T-helper 1 cell treated with Interleukin-12 subunit alpha and Interleukin-12 subunit beta and Interleukin-4 antibody, amounts not matched to agents 30 μg/mL and 1 μg/mL, for 36 hours (primary cell): Measurements from ENCODE around the gene LUC7L.
"Not testable (repeated sequence)": the region's sequence is repeated elsewhere in the genome, so short reads cannot be mapped to it uniquely, and the experiment has no call there.

Experiments
- H3K27ac Mint-ChIP-seq: one replicate; pipeline ENCODE4 v1.8.0; 2021; ENCODE audit warnings: mild to moderate bottlenecking, mixed read lengths
- H3K27me3 Mint-ChIP-seq: one replicate; pipeline ENCODE4 v1.8.0; 2021; ENCODE audit warnings: low read depth, mixed read lengths
- H3K36me3 Mint-ChIP-seq: one replicate; pipeline ENCODE4 v1.8.0; 2021; ENCODE audit warnings: low read depth, mixed read lengths
- H3K4me1 Mint-ChIP-seq: one replicate; pipeline ENCODE4 v1.8.0; 2021; ENCODE audit warnings: low read depth, mixed read lengths
- H3K4me3 Mint-ChIP-seq: one replicate; pipeline ENCODE4 v1.8.0; 2021; ENCODE audit warnings: mild to moderate bottlenecking, moderate library complexity, mixed read lengths
- H3K9me3 Mint-ChIP-seq: one replicate; pipeline ENCODE4 v1.8.0; 2021; ENCODE audit warnings: mixed read lengths

Gene LUC7L

DNA sequence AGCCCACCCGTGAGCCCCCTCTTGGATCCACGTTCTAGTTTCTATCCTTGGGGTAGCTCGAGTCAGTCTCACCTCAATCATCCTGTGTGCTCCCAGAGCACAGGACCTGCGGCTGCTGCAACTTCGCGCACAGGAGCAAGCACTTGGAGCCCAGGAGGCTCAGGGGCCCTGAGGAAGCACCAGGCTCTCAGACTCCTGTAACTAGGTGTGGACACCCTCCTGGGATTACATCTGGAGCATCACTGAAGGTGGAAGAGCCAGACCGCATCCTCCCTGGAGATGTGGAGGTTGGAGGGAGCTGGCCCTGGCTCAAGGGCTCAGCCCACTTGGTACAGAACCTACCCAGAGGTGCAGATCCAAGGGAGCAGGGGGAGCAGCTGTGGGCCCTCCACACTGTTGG is 46.2 kb downstream of the LUC7L start:
- Mint-ChIP-seq H3K27me3 (peaks cover 19% of the 10 kb centered on the region), H3K4me1 (peaks cover 2% of the 10 kb centered on the region), H3K4me3 (no peak overlapping the region), H3K27ac (no peak overlapping the region), H3K36me3 (peaks cover 3% of the 10 kb centered on the region), H3K9me3 (no peaks in the 10 kb centered on the region)

DNA sequence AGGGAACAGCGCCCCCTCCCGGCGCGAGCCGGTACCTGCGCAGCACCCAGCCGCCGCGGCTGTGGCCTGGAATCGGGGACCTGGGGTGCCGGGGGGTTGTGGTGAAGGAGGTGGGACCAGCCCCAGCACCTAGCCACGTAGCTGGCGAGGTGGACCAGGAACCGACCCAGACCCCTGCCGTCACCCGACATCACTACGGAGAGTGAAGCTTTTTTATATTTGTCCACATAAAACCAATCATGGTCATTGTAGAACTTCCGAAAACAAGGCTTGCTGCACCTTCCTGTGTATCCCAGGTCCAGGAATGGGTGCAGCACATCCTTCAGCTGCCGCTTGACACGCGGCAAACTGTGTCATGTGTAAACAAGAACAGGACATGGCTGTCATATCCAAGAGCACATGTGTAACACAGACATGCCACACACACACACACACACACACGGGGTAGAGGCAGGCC is 47.7 kb downstream of the LUC7L start:
- peaks cover 28% of the 10 kb centered on the region for H3K27me3 Mint-ChIP-seq
- peaks cover 2% of the 10 kb centered on the region for H3K4me1 Mint-ChIP-seq
- H3K4me3 Mint-ChIP-seq: no peak overlapping the region
- H3K9me3 Mint-ChIP-seq: no peaks in the 10 kb centered on the region
- no peaks in the 10 kb centered on the region for H3K36me3 Mint-ChIP-seq
- H3K27ac Mint-ChIP-seq: no peak overlapping the region

DNA sequence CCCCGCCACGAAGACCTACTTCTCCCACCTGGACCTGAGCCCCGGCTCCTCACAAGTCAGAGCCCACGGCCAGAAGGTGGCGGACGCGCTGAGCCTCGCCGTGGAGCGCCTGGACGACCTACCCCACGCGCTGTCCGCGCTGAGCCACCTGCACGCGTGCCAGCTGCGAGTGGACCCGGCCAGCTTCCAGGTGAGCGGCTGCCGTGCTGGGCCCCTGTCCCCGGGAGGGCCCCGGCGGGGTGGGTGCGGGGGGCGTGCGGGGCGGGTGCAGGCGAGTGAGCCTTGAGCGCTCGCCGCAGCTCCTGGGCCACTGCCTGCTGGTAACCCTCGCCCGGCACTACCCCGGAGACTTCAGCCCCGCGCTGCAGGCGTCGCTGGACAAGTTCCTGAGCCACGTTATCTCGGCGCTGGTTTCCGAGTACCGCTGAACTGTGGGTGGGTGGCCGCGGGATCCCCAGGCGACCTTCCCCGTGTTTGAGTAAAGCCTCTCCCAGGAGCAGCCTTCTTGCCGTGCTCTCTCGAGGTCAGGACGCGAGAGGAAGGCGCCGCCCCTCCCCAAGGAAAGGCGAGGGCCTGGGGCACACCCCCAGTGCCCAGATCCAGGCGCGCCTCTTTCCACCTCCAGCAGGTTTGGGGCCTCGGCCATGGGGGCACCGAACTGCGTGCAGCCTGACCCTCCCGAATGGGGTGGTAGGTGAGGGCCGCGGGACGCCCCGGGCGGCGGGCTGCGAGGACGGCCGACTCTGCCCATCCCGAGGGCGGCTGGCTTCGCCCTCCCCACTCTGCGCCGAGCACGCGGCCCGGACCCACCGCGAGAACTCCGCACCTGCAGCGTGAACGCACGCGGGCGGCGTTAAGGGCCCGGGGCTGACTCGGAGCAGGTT is 48.3 kb downstream of the LUC7L start:
- peaks cover 2% of the 10 kb centered on the region for H3K4me1 Mint-ChIP-seq
- peaks cover 29% of the 10 kb centered on the region for H3K27me3 Mint-ChIP-seq
- H3K36me3 Mint-ChIP-seq: no peaks in the 10 kb centered on the region
- H3K4me3 Mint-ChIP-seq: no peak overlapping the region
- no peaks in the 10 kb centered on the region for H3K9me3 Mint-ChIP-seq
- no peak overlapping the region for H3K27ac Mint-ChIP-seq

DNA sequence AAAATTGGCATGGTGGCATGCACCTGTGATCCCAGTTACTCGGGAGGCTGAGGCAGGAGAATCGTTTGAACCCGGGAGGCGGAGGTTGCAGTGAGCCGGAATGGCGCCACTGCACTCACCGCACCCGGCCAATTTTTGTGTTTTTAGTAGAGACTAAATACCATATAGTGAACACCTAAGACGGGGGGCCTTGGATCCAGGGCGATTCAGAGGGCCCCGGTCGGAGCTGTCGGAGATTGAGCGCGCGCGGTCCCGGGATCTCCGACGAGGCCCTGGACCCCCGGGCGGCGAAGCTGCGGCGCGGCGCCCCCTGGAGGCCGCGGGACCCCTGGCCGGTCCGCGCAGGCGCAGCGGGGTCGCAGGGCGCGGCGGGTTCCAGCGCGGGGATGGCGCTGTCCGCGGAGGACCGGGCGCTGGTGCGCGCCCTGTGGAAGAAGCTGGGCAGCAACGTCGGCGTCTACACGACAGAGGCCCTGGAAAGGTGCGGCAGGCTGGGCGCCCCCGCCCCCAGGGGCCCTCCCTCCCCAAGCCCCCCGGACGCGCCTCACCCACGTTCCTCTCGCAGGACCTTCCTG is 49.1 kb downstream of the LUC7L start, which contains the start of gene HBQ1:
Gene HBQ1 (plus strand): TSS at position 359 of the 575 bp plus-strand sequence. CDS start 28 bp downstream, at position 387.
- Mint-ChIP-seq H3K27ac (no peak within 1 kb of the TSS), H3K27me3 (peaks cover 37% of the 10 kb centered on the region), H3K9me3 (no peaks in the 10 kb centered on the region), H3K4me3 (peak within 1 kb of the TSS; percentile 31), H3K36me3 (no peaks in the 10 kb centered on the region), H3K4me1 (peaks cover 2% of the 10 kb centered on the region)

DNA sequence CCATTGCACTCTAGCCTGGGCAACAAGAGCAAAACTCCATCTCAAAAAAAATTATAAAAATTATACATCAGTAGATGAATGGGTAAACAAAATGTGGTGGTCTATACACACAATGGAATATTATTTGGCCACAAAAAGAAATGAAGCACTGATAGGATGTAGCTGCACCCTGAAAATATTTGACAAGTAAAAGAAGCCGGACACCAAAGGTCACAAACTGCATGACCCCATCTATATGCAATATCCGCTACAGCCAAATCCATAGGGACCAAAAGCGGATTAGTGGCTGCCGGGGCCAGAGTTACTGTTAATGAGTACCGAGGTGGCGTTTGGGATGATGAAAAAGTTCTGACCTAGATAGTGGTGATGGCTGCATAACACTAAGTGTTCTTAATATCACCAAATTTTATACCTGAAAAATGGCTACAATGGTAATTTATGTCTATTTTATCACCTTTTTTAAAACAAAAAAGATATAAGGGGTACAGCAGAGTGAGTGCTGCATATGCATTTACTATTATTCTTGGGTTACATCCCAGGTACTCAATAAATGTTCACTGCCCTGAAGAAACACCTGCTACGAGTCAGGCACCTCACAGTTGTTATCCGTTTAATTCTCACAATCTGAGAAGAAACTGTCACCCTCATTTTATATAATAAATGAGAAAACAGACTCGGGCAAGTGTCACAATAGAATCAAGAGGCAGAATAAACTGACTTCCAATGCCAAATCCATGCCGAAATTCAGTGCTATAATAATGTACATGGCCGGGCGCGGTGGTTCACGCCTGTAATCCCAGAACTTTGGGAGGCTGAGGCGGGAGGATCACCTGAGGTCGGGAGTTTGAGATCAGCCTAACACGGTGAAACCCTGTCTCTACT is 49.8 kb downstream of the LUC7L start:
- no peak overlapping the region for H3K27ac Mint-ChIP-seq
- no peaks in the 10 kb centered on the region for H3K36me3 Mint-ChIP-seq
- H3K4me1 Mint-ChIP-seq: peaks cover 2% of the 10 kb centered on the region
- peaks cover 44% of the 10 kb centered on the region for H3K27me3 Mint-ChIP-seq
- H3K9me3 Mint-ChIP-seq: no peaks in the 10 kb centered on the region
- H3K4me3 Mint-ChIP-seq: no peak overlapping the region

DNA sequence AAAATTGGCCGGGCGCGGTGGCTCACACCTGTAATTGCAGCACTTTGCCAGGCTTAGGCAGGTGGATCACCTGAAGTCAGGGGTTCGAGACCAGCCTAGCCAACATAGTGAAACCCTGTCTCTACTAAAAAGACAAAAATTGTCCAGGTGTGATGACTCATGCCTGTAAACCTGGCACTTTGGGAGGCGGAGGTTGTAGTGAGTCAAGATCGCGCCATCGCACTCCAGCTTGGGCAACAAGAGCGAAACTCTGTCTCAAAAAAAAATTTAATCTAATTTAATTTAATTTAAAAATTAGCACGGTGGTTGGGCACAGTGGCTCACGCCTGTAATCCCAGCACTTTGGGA is 50.6 kb downstream of the LUC7L start:
- Mint-ChIP-seq H3K27me3 (peaks cover 51% of the 10 kb centered on the region), H3K9me3 (no peaks in the 10 kb centered on the region), H3K36me3 (no peaks in the 10 kb centered on the region), H3K4me3 (no peak overlapping the region), H3K27ac (no peak overlapping the region), H3K4me1 (peaks cover 2% of the 10 kb centered on the region)

DNA sequence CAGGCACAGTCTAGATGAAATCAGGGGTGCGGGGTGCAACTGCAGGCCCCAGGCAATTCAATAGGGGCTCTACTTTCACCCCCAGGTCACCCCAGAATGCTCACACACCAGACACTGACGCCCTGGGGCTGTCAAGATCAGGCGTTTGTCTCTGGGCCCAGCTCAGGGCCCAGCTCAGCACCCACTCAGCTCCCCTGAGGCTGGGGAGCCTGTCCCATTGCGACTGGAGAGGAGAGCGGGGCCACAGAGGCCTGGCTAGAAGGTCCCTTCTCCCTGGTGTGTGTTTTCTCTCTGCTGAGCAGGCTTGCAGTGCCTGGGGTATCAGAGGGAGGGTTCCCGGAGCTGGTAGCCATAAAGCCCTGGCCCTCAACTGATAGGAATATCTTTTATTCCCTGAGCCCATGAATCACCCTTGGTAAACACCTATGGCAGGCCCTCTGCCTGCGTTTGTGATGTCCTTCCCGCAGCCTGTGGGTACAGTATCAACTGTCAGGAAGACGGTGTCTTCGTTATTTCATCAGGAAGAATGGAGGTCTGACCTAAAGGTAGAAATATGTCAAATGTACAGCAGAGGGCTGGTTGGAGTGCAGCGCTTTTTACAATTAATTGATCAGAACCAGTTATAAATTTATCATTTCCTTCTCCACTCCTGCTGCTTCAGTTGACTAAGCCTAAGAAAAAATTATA is 51.1 kb downstream of the LUC7L start:
- Mint-ChIP-seq H3K27ac (no peak overlapping the region), H3K4me3 (no peak overlapping the region), H3K27me3 (peaks cover 54% of the 10 kb centered on the region), H3K9me3 (no peaks in the 10 kb centered on the region), H3K4me1 (peaks cover 2% of the 10 kb centered on the region), H3K36me3 (no peaks in the 10 kb centered on the region)

DNA sequence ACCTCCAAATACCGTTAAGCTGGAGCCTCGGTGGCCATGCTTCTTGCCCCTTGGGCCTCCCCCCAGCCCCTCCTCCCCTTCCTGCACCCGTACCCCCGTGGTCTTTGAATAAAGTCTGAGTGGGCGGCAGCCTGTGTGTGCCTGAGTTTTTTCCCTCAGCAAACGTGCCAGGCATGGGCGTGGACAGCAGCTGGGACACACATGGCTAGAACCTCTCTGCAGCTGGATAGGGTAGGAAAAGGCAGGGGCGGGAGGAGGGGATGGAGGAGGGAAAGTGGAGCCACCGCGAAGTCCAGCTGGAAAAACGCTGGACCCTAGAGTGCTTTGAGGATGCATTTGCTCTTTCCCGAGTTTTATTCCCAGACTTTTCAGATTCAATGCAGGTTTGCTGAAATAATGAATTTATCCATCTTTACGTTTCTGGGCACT is 51.8 kb downstream of the LUC7L start:
- H3K4me3 Mint-ChIP-seq: no peak overlapping the region
- H3K36me3 Mint-ChIP-seq: no peaks in the 10 kb centered on the region
- H3K27me3 Mint-ChIP-seq: peaks cover 54% of the 10 kb centered on the region
- no peak overlapping the region for H3K27ac Mint-ChIP-seq
- no peaks in the 10 kb centered on the region for H3K9me3 Mint-ChIP-seq
- peaks cover 2% of the 10 kb centered on the region for H3K4me1 Mint-ChIP-seq

DNA sequence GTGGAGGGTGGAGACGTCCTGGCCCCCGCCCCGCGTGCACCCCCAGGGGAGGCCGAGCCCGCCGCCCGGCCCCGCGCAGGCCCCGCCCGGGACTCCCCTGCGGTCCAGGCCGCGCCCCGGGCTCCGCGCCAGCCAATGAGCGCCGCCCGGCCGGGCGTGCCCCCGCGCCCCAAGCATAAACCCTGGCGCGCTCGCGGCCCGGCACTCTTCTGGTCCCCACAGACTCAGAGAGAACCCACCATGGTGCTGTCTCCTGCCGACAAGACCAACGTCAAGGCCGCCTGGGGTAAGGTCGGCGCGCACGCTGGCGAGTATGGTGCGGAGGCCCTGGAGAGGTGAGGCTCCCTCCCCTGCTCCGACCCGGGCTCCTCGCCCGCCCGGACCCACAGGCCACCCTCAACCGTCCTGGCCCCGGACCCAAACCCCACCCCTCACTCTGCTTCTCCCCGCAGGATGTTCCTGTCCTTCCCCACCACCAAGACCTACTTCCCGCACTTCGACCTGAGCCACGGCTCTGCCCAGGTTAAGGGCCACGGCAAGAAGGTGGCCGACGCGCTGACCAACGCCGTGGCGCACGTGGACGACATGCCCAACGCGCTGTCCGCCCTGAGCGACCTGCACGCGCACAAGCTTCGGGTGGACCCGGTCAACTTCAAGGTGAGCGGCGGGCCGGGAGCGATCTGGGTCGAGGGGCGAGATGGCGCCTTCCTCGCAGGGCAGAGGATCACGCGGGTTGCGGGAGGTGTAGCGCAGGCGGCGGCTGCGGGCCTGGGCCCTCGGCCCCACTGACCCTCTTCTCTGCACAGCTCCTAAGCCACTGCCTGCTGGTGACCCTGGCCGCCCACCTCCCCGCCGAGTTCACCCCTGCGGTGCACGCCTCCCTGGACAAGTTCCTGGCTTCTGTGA is 52.5 kb downstream of the LUC7L start, which contains the start of gene HBA1:
Gene HBA1 (plus strand): TSS at position 204 of the 906 bp plus-strand sequence. CDS start 37 bp downstream, at position 241.
- H3K4me3 Mint-ChIP-seq, H3K36me3 Mint-ChIP-seq, H3K27ac Mint-ChIP-seq, H3K9me3 Mint-ChIP-seq, H3K4me1 Mint-ChIP-seq: not testable (repeated sequence)
- peaks cover 57% of the 10 kb centered on the region for H3K27me3 Mint-ChIP-seq

DNA sequence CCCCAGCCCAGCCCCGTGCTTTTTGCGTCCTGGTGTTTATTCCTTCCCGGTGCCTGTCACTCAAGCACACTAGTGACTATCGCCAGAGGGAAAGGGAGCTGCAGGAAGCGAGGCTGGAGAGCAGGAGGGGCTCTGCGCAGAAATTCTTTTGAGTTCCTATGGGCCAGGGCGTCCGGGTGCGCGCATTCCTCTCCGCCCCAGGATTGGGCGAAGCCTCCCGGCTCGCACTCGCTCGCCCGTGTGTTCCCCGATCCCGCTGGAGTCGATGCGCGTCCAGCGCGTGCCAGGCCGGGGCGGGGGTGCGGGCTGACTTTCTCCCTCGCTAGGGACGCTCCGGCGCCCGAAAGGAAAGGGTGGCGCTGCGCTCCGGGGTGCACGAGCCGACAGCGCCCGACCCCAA is 53.2 kb downstream of the LUC7L start:
- H3K27me3 Mint-ChIP-seq: peaks cover 62% of the 10 kb centered on the region
- not testable (repeated sequence) for H3K4me3 Mint-ChIP-seq, H3K4me1 Mint-ChIP-seq, H3K9me3 Mint-ChIP-seq, H3K36me3 Mint-ChIP-seq, H3K27ac Mint-ChIP-seq

DNA sequence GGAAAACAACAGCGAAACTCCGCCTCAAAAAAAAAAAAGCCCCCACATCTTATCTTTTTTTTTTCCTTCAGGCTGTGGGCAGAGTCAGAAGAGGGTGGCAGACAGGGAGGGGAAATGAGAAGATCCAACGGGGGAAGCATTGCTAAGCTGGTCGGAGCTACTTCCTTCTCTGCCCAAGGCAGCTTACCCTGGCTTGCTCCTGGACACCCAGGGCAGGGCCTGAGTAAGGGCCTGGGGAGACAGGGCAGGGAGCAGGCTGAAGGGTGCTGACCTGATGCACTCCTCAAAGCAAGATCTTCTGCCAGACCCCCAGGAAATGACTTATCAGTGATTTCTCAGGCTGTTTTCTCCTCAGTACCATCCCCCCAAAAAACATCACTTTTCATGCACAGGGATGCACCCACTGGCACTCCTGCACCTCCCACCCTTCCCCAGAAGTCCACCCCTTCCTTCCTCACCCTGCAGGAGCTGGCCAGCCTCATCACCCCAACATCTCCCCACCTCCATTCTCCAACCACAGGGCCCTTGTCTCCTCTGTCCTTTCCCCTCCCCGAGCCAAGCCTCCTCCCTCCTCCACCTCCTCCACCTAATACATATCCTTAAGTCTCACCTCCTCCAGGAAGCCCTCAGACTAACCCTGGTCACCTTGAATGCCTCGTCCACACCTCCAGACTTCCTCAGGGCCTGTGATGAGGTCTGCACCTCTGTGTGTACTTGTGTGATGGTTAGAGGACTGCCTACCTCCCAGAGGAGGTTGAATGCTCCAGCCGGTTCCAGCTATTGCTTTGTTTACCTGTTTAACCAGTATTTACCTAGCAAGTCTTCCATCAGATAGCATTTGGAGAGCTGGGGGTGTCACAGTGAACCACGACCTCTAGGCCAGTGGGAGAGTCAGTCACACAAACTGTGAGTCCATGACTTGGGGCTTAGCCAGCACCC is 54.0 kb downstream of the LUC7L start:
- H3K36me3 Mint-ChIP-seq: no peaks in the 10 kb centered on the region
- peaks cover 69% of the 10 kb centered on the region for H3K27me3 Mint-ChIP-seq
- peaks cover 3% of the 10 kb centered on the region for H3K4me1 Mint-ChIP-seq
- H3K4me3 Mint-ChIP-seq: no peak overlapping the region
- H3K9me3 Mint-ChIP-seq: no peaks in the 10 kb centered on the region
- no peak overlapping the region for H3K27ac Mint-ChIP-seq

DNA sequence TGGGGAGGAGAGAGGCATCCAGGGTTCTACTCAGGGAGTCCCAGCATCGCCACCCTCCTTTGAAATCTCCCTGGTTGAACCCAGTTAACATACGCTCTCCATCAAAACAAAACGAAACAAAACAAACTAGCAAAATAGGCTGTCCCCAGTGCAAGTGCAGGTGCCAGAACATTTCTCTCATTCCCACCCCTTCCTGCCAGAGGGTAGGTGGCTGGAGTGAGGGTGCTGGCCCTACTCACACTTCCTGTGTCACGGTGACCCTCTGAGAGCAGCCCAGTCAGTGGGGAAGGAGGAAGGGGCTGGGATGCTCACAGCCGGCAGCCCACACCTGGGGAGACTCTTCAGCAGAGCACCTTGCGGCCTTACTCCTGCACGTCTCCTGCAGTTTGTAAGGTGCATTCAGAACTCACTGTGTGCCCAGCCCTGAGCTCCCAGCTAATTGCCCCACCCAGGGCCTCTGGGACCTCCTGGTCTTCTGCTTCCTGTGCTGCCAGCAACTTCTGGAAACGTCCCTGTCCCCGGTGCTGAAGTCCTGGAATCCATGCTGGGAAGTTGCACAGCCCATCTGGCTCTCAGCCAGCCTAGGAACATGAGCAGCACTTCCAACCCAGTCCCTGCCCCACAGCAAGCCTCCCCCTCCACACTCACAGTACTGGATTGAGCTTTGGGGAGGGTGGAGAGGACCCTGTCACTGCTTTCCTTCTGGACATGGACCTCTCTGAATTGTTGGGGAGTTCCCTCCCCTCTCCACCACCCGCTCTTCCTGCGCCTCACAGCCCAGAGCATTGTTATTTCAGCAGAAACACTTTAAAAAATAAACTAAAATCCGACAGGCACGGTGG is 55.1 kb downstream of the LUC7L start:
- H3K27ac Mint-ChIP-seq, H3K9me3 Mint-ChIP-seq, H3K4me1 Mint-ChIP-seq, H3K4me3 Mint-ChIP-seq, H3K36me3 Mint-ChIP-seq: not testable (repeated sequence)
- H3K27me3 Mint-ChIP-seq: peaks cover 70% of the 10 kb centered on the region
